ENCODE measurements around the gene SPATA45. TPM values are rescaled to one million over a fixed set of nuclear protein-coding genes. Genes with fewer than 3 reads are reported as not detected.

Gene SPATA45
- total RNA-seq, 4 donors from 2014 or later: not detected

DNA sequence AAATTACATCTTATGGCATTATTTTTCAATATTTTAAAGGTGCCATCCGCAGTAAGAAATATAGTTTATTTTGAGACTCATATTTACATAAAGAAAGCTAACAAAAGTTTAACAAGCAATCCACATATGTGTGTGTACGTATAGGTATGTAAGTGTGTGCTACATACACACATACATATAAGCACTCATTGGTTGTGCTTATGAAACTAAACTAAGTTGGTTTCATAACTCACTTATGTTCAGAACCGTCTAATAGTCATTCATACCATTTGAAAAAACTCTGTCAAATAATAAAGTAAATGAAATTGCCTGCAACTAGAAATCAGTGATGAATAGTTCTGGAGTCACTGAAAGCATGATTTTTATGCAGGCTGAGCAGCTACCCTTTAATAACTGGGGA is 41.7 kb downstream of the SPATA45 start:
- no peak for DNase-seq
- WGBS, 2 donors: 85% methylated on average over 3 of the region's 3 CpGs
- Histone ChIP-seq H3K9me3 (no peaks in the 10 kb centered on the region), H3K4me1 (no peaks in the 10 kb centered on the region), H3K27me3 (no peaks in the 10 kb centered on the region), H3K27ac (no peak overlapping the region), H3K4me3 (no peak overlapping the region), H3K36me3 (peaks cover 0 to 89% (median 0%) of the 10 kb centered on the region in 3 donors)
- TF ChIP-seq, protein P1, sequence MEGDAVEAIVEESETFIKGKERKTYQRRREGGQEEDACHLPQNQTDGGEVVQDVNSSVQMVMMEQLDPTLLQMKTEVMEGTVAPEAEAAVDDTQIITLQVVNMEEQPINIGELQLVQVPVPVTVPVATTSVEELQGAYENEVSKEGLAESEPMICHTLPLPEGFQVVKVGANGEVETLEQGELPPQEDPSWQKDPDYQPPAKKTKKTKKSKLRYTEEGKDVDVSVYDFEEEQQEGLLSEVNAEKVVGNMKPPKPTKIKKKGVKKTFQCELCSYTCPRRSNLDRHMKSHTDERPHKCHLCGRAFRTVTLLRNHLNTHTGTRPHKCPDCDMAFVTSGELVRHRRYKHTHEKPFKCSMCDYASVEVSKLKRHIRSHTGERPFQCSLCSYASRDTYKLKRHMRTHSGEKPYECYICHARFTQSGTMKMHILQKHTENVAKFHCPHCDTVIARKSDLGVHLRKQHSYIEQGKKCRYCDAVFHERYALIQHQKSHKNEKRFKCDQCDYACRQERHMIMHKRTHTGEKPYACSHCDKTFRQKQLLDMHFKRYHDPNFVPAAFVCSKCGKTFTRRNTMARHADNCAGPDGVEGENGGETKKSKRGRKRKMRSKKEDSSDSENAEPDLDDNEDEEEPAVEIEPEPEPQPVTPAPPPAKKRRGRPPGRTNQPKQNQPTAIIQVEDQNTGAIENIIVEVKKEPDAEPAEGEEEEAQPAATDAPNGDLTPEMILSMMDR (IDR thresholded peaks at IDR 0.05): no peak
- TF ChIP-seq POLR2A (IDR thresholded peaks at IDR 0.05): no peak
- intact Hi-C loops (cut with DNase I): no loop called here

DNA sequence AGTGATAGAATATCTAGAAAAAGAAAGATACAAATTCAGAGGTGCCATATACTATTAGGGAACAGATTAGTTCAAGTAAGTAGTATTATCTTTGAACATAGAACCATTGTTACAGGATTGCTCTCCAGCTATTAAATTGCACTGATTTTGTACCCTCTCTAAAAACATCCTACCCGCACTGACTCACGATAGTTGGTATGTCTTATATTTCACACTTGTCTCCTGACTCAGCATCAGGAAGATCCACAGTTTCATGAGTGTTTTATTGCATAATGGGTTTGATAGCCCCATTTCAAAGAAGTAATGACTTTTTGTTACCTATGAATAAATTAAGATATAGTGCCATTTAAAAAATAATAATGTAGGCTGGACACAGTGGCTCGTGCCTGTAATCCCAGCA is 49.8 kb downstream of the SPATA45 start:
- Histone ChIP-seq H3K27ac (no peak overlapping the region), H3K4me3 (no peak overlapping the region), H3K4me1 (peaks cover 0 to 8% (median 2%) of the 10 kb centered on the region in 3 donors), H3K9me3 (no peaks in the 10 kb centered on the region), H3K27me3 (no peaks in the 10 kb centered on the region), H3K36me3 (peaks cover 0 to 73% (median 0%) of the 10 kb centered on the region in 3 donors)
- DNase-seq: no peak
- intact Hi-C loops (cut with DNase I): no loop called here
- no peak for TF ChIP-seq POLR2A (IDR thresholded peaks at IDR 0.05)
- TF ChIP-seq, protein P1 (IDR thresholded peaks at IDR 0.05): no peak
- WGBS, 2 donors: 96% methylated on average over 3 of the region's 3 CpGs

DNA sequence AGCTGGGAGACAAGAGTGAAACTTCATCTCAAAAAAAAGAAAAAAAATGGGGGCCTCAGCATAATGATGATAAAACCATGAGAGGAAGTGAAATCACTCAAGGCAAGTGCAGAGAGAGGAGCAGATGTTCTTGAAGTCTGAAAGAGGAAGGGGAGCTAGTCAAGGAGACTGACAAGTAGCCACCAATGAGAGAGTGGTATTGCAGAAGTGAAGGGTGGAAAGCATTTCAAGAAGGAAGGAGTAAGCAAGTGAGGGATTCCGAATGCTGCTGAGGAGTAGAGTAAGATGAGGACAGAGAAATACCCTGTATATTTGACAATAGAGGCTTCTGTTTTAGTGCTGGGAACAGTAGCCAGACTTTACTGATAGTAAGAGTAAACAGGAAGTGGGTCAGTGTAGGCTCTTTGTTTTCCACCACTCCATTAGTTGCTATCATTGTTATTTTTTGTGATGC is 52.9 kb downstream of the SPATA45 start:
- Histone ChIP-seq H3K9me3 (no peaks in the 10 kb centered on the region), H3K27ac (peak overlapping the region in 1 of 4 donors; percentile 17), H3K36me3 (peaks cover 0 to 42% (median 0%) of the 10 kb centered on the region in 3 donors), H3K4me1 (peaks cover 0 to 29% (median 13%) of the 10 kb centered on the region in 3 donors), H3K4me3 (no peak overlapping the region), H3K27me3 (no peaks in the 10 kb centered on the region)
- intact Hi-C loops (cut with DNase I): no loop called here
- TF ChIP-seq POLR2A (IDR thresholded peaks at IDR 0.05): peak in 1 of 4 donors; percentile 11
- TF ChIP-seq, protein P1 (IDR thresholded peaks at IDR 0.05): no peak
- no peak for DNase-seq
- 58 to 86% methylated on average over 1 of the region's 1 CpG for WGBS, 2 donors

DNA sequence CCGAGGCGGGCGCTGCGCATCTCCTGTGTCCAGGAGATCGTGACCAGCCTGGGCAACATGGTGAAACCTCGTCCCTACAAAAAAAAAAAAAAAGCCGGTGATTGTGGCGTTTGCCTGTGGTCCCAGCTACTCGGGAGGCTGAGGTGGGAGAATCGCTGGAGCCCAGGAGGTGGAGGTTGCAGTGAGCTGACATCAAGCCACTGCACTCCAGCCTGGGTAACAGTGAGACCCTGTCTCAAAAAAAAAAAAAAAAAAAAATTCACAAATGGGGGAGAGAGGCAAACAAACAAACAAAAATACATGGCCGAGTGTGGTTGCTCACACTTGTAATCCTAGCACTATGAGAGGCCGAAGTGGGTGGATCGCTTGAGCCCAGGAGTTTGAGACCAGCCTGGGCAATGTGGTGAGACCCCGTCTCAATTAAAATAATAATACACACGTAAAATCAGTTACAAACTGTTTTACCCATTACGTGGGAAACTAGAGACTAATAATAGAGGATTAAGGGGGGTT is 55.0 kb downstream of the SPATA45 start:
- TF ChIP-seq, protein P1 (IDR thresholded peaks at IDR 0.05): no peak
- no peak for TF ChIP-seq POLR2A (IDR thresholded peaks at IDR 0.05)
- peak overlapping the region; percentile 87 to 97 (median 95) for H3K27ac ChIP-seq
- no peaks in the 10 kb centered on the region for H3K27me3 ChIP-seq
- peaks cover 0 to 36% (median 13%) of the 10 kb centered on the region in 3 donors for H3K4me1 ChIP-seq
- WGBS, 2 donors: 18 to 27% methylated on average over 9 to 16 of the region's 16 CpGs
- intact Hi-C loops (cut with DNase I): no loop called here
- DNase-seq: no peak
- H3K9me3 ChIP-seq: no peaks in the 10 kb centered on the region
- peaks cover 0 to 24% (median 0%) of the 10 kb centered on the region in 3 donors for H3K36me3 ChIP-seq
- H3K4me3 ChIP-seq: peak overlapping the region; percentile 88 to 94 (median 91)

DNA sequence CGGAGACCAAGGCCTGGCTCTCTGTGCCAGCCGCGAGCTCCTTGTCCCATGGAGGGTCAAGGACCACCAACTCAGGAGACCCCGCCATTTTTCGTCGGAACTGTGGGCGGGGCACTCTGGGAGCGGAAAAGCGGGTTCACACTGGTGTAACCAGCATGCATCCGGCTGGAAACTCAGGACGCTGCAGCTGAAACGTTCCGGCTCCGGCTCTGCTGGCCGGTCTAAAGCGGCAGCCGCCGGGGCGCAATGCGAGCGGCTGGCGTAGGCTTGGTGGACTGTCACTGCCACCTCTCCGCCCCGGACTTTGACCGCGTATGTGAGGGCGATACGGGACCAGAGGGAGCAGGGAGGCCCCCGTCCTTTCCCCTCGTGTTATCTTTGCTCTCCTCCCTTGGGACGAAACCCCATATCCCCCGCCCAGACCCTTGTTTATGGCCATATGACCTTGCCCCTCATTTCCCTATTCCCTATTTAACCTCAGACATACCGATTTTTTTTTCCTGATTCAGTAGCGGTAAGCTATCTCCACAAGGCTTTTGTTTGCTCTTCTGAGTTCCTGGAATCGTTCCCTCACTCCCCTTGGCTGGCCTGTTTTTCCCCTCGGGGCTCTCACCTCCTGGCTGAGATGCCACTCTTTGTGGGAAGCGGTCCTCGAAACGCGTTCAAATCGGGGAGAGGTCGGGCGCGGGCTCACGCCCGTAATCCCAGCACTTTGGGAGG is 55.6 kb downstream of the SPATA45 start, which contains the start of the genes NSL1 and TATDN3:
NSL1 (minus strand) TSS at position 102 of the 720 bp plus-strand sequence; CDS start at position 88, 14 bp downstream.
TATDN3 (plus strand) TSS at position 219 of the 720 bp plus-strand sequence; CDS start at position 247, 28 bp downstream.
- H3K4me3 ChIP-seq: peak within 1 kb of the TSS; percentile 88 to 94 (median 91)
- DNase-seq: peak; percentile 40
- peak within 1 kb of the TSS; percentile 87 to 97 (median 95) for H3K27ac ChIP-seq
- peaks cover 0 to 24% (median 0%) of the 10 kb centered on the region in 3 donors for H3K36me3 ChIP-seq
- WGBS, 2 donors: 0% methylated on average over 14 to 29 of the region's 46 CpGs
- H3K4me1 ChIP-seq: peaks cover 0 to 36% (median 13%) of the 10 kb centered on the region in 3 donors
- TF ChIP-seq, protein P1 (IDR thresholded peaks at IDR 0.05): peak in 2 of 6 experiments; percentile 8 to 32
- TF ChIP-seq POLR2A (IDR thresholded peaks at IDR 0.05): peak in 3 of 4 donors; percentile 66 to 84 (median 76)
- no peaks in the 10 kb centered on the region for H3K9me3 ChIP-seq
- H3K27me3 ChIP-seq: no peaks in the 10 kb centered on the region
- intact Hi-C loops (cut with DNase I): no loop called here

All from esophagus squamous epithelium (tissue), 5 donors.